Mesenchymal stem cell (in vitro differentiated cells and primary cell): ENCODE measurements around the gene ELMO3.

Experiments
- DNase-seq: peaks from one replicate; pipeline ENCODE4 v3.0.0-alpha.2; 2013
- H2AFZ ChIP-seq: one replicate; pipeline ENCODE4 v1.6.1; 2013; ENCODE audit warnings: low read depth, mild to moderate bottlenecking, control low read depth, inconsistent platforms, low read length, moderate library complexity
- H2AK5ac ChIP-seq: 2 replicates; pipeline ENCODE4 v1.6.1; 2013; ENCODE audit warnings: low read length, moderate library complexity, mild to moderate bottlenecking, inconsistent platforms; ENCODE audit not compliant: severe bottlenecking
- H2BK120ac ChIP-seq: one replicate; pipeline ENCODE4 v1.6.1; 2013; ENCODE audit warnings: low read depth, mild to moderate bottlenecking, inconsistent platforms, low read length, moderate library complexity
- H2BK12ac ChIP-seq, 2 experiments: one replicate each; pipeline ENCODE4 v1.6.1; 2013; ENCODE audit warnings: inconsistent platforms in 2 of 2, low read length in 2 of 2, mild to moderate bottlenecking in 2 of 2, moderate library complexity in 2 of 2, control low read depth in 1 of 2
- H2BK15ac ChIP-seq: one replicate; pipeline ENCODE4 v1.6.1; 2013; ENCODE audit warnings: mild to moderate bottlenecking, low read depth, inconsistent platforms; ENCODE audit not compliant: poor library complexity, severe bottlenecking
- H2BK5ac ChIP-seq: 2 replicates; pipeline ENCODE4 v1.6.1; 2013; ENCODE audit warnings: low read depth, mild to moderate bottlenecking, low read length, control low read depth, inconsistent platforms; ENCODE audit not compliant: poor library complexity, severe bottlenecking
- H3K14ac ChIP-seq, 2 experiments: one replicate each; pipeline ENCODE4 v1.6.1; 2013; ENCODE audit warnings: inconsistent platforms in 2 of 2, low read length in 2 of 2, control low read depth in 1 of 2, mild to moderate bottlenecking in 1 of 2, moderate library complexity in 1 of 2
- H3K18ac ChIP-seq, 2 experiments: one replicate each; pipeline ENCODE4 v1.6.1; 2013; ENCODE audit warnings: inconsistent platforms in 2 of 2, low read length in 2 of 2, control low read depth in 1 of 2, low read depth in 1 of 2, mild to moderate bottlenecking in 1 of 2
- H3K23ac ChIP-seq, 2 experiments: one replicate each; pipeline ENCODE4 v1.6.1; 2013; ENCODE audit warnings: inconsistent platforms in 2 of 2, low read length in 2 of 2, mild to moderate bottlenecking in 2 of 2, moderate library complexity in 2 of 2, control low read depth in 1 of 2
- H3K27ac ChIP-seq: 2 replicates; pipeline ENCODE4 v1.5.1; 2013; ENCODE audit warnings: mild to moderate bottlenecking, moderate library complexity, low read length, control low read depth, inconsistent platforms; ENCODE audit not compliant: poor library complexity, severe bottlenecking
- H3K27me3 ChIP-seq, 2 experiments: 2 replicates each; pipeline versions ENCODE4 v1.6.1 to v1.7.0; 2013; ENCODE audit warnings: low read length in 2 of 2, mild to moderate bottlenecking in 2 of 2, moderate library complexity in 2 of 2, control low read depth in 1 of 2, inconsistent platforms in 1 of 2; ENCODE audit not compliant: control insufficient read depth in 1 of 2, insufficient read depth in 1 of 2
- H3K36me3 ChIP-seq, 2 experiments: 2 replicates each; pipeline versions ENCODE4 v1.6.1 to v1.7.0; 2013; ENCODE audit warnings: low read length in 2 of 2, control low read depth in 1 of 2, inconsistent platforms in 1 of 2, low read depth in 1 of 2, mild to moderate bottlenecking in 1 of 2; ENCODE audit not compliant: insufficient read depth in 2 of 2, control insufficient read depth in 1 of 2
- H3K4ac ChIP-seq, 2 experiments: one replicate each; pipeline ENCODE4 v1.6.1; 2013; ENCODE audit warnings: inconsistent platforms in 2 of 2, low read length in 2 of 2, mild to moderate bottlenecking in 2 of 2, moderate library complexity in 2 of 2, control low read depth in 1 of 2, low read depth in 1 of 2
- H3K4me1 ChIP-seq: 2 replicates; pipeline ENCODE4 v1.6.1; 2013; ENCODE audit warnings: low read depth, low read length, control low read depth; ENCODE audit not compliant: control insufficient read depth, insufficient read depth
- H3K4me2 ChIP-seq: 2 replicates; pipeline ENCODE4 v1.6.1; 2013; ENCODE audit warnings: low read length, mild to moderate bottlenecking, inconsistent platforms; ENCODE audit not compliant: poor library complexity, severe bottlenecking
- H3K4me3 ChIP-seq, 2 experiments: 2 replicates each; pipeline versions ENCODE4 v1.5.1 to v1.7.0; 2013; ENCODE audit warnings: low read length in 2 of 2, mild to moderate bottlenecking in 2 of 2, control low read depth in 1 of 2, low read depth in 1 of 2; ENCODE audit not compliant: insufficient read depth in 1 of 2
- H3K79me1 ChIP-seq: replicated peaks from 2 replicates; pipeline ENCODE4 v1.6.1; 2013; ENCODE audit warnings: mild to moderate bottlenecking, control low read depth, low read length, inconsistent platforms; ENCODE audit not compliant: poor library complexity, severe bottlenecking
- H3K9ac ChIP-seq: 2 replicates; pipeline ENCODE4 v1.7.0; 2013; ENCODE audit warnings: mild to moderate bottlenecking, low read length, moderate library complexity
- H3K9me3 ChIP-seq: 2 replicates; pipeline ENCODE4 v1.7.0; 2013; ENCODE audit warnings: mild to moderate bottlenecking, low read length; ENCODE audit not compliant: control insufficient read depth
- H4K8ac ChIP-seq: one replicate; pipeline ENCODE4 v1.6.1; 2013; ENCODE audit warnings: inconsistent platforms, mild to moderate bottlenecking, low read length, moderate library complexity
- H4K91ac ChIP-seq: one replicate; pipeline ENCODE4 v1.6.1; 2013; ENCODE audit warnings: mild to moderate bottlenecking, low read length, inconsistent platforms
- WGBS: methylation state at CpG from one replicate; pipeline ENCODE4 v1.1.7; 2013; ENCODE audit warnings: mixed read lengths; 5-methylcytosine and 5-hydroxymethylcytosine counted together

Gene ELMO3

GRCh38 chr16:67162506-67163163 lies 36.3 kb upstream of the ELMO3 start:
- Histone ChIP-seq H3K4me3 (no peak overlapping the region), H3K36me3 (peaks cover 0 to 7% of the 10 kb centered on the region in 2 experiments), H3K14ac (no peak overlapping the region), H3K9ac (no peak overlapping the region), H3K4me2 (peak overlapping the region; percentile 96), H3K23ac (peak overlapping the region in 1 of 2 experiments; percentile 85), H2BK12ac (no peak overlapping the region), H3K27me3 (peaks cover 21 to 53% of the 10 kb centered on the region in 2 experiments), H3K4me1 (peaks cover 53% of the 10 kb centered on the region), H2AK5ac (no peak overlapping the region), H2AFZ (no peak overlapping the region), H3K9me3 (no peaks in the 10 kb centered on the region), H4K8ac (peak overlapping the region; percentile 55), H2BK120ac (no peak overlapping the region), H2BK15ac (no peak overlapping the region), H3K79me1 (peaks cover 6% of the 10 kb centered on the region), H3K18ac (peak overlapping the region in 1 of 2 experiments; percentile 42), H4K91ac (peak overlapping the region; percentile 74), H3K4ac (no peak overlapping the region), H3K27ac (no peak overlapping the region), H2BK5ac (no peak overlapping the region)
- WGBS = 8% methylated on average over 42 of the region's 44 CpGs
- DNase-seq = peak; percentile 50

GRCh38 chr16:67163164-67163998 lies 35.5 kb upstream of the ELMO3 start:
- H2BK120ac ChIP-seq = no peak overlapping the region
- DNase-seq = peak; percentile 49
- H4K8ac ChIP-seq = peak overlapping the region; percentile 12
- peak overlapping the region; percentile 57 for H3K9ac ChIP-seq
- H3K27ac ChIP-seq = no peak overlapping the region
- H3K18ac ChIP-seq = peak overlapping the region in 1 of 2 experiments; percentile 67
- peaks cover 21 to 60% of the 10 kb centered on the region in 2 experiments for H3K27me3 ChIP-seq
- H2BK12ac ChIP-seq = peak overlapping the region; percentile 12 to 59
- H3K4me3 ChIP-seq = peak overlapping the region; percentile 49 to 62
- H3K4me2 ChIP-seq = peak overlapping the region; percentile 96
- H3K4me1 ChIP-seq = peaks cover 53% of the 10 kb centered on the region
- no peak overlapping the region for H3K4ac ChIP-seq
- H4K91ac ChIP-seq = peak overlapping the region; percentile 74
- no peak overlapping the region for H2BK5ac ChIP-seq
- WGBS = 3% methylated on average over 87 of the region's 99 CpGs
- H3K9me3 ChIP-seq = no peaks in the 10 kb centered on the region
- no peak overlapping the region for H3K14ac ChIP-seq
- H3K79me1 ChIP-seq = peaks cover 6% of the 10 kb centered on the region
- H3K23ac ChIP-seq = peak overlapping the region in 1 of 2 experiments; percentile 85
- H2AK5ac ChIP-seq = no peak overlapping the region
- peak overlapping the region; percentile 62 for H2BK15ac ChIP-seq
- peak overlapping the region; percentile 20 for H2AFZ ChIP-seq
- peaks cover 0 to 7% of the 10 kb centered on the region in 2 experiments for H3K36me3 ChIP-seq

GRCh38 chr16:67163999-67164558 lies 34.9 kb upstream of the ELMO3 start:
- H3K27me3 ChIP-seq = peaks cover 21 to 67% of the 10 kb centered on the region in 2 experiments
- H4K8ac ChIP-seq = no peak overlapping the region
- no peak overlapping the region for H2BK5ac ChIP-seq
- peaks cover 52% of the 10 kb centered on the region for H3K4me1 ChIP-seq
- no peak overlapping the region for H4K91ac ChIP-seq
- no peak overlapping the region for H3K27ac ChIP-seq
- H2BK15ac ChIP-seq = peak overlapping the region; percentile 62
- no peak overlapping the region for H2BK120ac ChIP-seq
- H2AFZ ChIP-seq = no peak overlapping the region
- H3K79me1 ChIP-seq = peaks cover 8% of the 10 kb centered on the region
- peak; percentile 51 for DNase-seq
- H3K4me2 ChIP-seq = peak overlapping the region; percentile 96
- no peak overlapping the region for H2BK12ac ChIP-seq
- H3K14ac ChIP-seq = no peak overlapping the region
- peak overlapping the region; percentile 57 for H3K9ac ChIP-seq
- peaks cover 0 to 7% of the 10 kb centered on the region in 2 experiments for H3K36me3 ChIP-seq
- no peak overlapping the region for H3K18ac ChIP-seq
- no peak overlapping the region for H2AK5ac ChIP-seq
- H3K4ac ChIP-seq = no peak overlapping the region
- H3K9me3 ChIP-seq = no peaks in the 10 kb centered on the region
- H3K4me3 ChIP-seq = peak overlapping the region in 1 of 2 experiments; percentile 62
- WGBS = 2% methylated on average over 29 of the region's 34 CpGs
- no peak overlapping the region for H3K23ac ChIP-seq
